H4 (cell line): Measurements from ENCODE around the gene NUP93. TPM values are rescaled to one million over a fixed set of nuclear protein-coding genes. Genes with fewer than 3 reads are reported as not detected.
"Not testable (repeated sequence)": the region's sequence is repeated elsewhere in the genome, so short reads cannot be mapped to it uniquely, and the experiment has no call there.

ENCODE experiments used
- DNase-seq: peaks from one replicate; pipeline ENCODE4 v3.0.0-alpha.2; 2015; ENCODE audit warnings: low spot score
- total RNA-seq: library from RNA; depleted of rRNA; stranded (reverse); fragments of >200 nt; shearing (Covaris generic); gene quantifications from 2 replicates; pipeline ENCODE4 v1.2.3, GENCODE V29; 2014

Gene NUP93
- total RNA-seq, 1 experiment from 2014 or later, result 89.0 TPM

DNA sequence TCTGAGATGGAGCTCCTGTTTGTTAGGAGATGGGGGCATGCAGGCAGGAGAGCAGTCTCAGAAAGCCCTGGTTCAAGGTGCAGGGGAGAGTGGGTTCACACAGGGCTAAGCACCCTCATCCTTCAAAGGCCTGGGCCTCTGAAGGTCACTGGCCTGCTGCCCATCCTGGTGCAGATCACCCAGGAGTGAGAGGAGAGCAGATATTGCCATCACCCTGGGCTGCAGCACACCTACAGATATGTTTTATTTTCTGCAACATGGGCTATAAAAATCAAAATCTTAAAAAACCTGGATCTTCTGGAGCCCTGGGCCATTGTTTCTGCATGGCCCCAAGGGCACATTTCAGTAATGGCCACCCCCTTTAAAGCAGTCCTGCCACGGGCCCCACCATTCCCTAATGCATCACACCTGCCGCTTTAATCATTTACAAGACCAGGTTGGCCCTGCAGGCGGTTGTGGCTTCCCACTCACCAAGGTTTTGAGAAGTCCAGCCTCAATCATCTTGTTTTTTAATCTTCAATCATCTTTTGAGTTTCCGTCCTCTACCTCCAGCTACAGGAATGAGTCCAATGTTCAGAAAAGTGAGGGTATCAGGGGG lies 20.4 kb upstream of the NUP93 start:
- DNase-seq, result no peak

DNA sequence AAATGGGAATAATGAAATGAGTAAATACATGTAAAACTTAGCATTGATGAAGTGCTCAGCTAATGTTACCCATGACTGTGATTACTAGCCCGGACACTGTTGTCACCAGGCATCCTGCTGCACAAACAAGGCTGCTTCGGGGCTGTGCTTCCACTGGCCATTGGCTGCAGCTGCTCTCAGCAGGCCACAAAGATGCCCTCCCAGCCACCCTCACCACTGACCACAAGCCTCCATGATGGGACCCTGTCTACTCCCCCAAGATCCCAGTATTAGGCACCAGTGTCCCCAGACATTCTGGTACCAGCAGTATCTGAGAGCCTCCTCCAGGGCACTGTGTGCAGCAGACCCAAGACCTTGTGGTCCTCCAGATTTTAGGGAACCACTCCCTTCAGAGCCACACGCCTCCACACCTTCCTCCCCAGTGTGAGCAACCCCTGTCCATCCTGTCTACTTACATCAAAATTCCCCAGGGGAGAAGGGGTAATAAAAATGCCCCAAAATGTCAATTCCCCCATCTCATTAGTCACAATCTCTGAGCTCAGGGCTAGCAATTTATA lies 19.7 kb upstream of the NUP93 start:
- no peak for DNase-seq

DNA sequence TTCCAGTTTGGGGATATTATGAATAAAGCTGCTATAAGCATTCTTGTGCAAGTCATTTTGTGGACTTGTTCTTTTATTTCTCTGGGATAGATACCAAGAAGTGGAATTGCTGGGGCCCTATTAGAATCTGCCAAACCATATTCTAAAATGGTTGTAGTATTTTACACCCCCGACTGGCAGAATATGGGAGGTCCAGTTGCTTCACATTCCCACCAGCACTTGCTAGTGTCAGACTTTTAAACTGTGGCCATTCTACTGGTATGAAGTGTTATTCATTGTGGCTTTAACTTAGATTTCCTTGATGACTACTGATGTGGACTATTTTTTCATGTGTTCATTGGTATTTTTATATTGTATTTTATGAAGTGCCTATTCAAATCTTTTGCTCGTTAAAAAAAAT lies 18.1 kb upstream of the NUP93 start:
- DNase-seq, result no peak

DNA sequence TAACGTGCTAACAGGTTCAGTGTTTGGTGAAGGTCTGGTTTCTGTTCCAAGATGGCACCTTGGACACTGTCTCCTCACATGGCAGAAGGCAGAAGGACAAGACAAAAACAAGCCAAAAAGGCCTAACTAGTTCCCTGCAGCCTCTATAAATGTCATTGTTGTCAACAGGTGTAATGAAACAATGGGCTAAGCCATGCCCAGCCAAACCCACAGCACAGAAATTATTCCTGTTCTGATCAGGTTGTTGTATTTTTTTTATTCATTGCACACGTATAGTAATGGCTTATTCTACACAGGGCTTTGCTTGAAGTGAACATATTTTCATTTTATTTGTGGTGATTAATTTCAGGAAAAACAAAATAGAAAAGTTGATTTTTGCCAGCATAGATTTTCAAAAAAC lies 16.1 kb upstream of the NUP93 start:
- DNase-seq, result no peak

DNA sequence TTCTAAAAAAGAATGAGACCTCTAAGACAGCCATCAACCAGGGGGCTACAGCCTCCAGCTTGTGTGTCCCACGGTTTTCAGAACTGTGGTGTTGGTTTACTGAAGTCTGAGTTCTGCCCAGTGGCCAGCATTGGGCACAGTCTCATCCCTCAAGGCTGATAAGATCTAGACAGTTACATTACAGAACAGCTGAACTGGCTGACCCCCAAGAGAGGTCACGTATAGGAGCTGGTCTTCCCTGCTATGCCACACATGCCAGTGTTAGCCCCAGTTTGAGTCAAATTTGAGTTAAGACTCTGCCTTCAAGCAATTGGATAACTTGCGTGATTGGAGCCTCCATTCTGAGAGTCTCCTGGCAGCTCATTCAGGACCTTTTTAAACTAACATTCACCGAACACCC lies 14.8 kb upstream of the NUP93 start:
- DNase-seq, result no peak

DNA sequence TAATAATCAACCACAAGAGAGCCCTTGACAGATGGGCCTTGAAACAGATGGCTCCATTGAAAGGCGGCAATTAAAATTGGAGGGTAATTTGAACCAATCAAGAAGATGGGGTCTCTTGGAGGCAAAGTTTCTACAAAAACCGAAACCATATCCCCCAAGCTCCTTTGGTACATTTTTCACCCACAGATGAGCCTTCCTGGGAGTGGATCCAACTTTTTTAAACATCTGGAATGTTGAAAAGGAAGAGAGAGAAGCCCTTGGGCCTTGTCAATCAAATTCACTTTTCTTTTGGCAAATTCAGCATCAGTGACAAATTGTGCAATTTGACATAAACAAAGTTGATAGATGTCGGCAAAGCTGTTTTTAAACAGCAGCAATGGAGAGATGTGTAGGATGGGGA lies 13.2 kb upstream of the NUP93 start:
- no peak for DNase-seq

DNA sequence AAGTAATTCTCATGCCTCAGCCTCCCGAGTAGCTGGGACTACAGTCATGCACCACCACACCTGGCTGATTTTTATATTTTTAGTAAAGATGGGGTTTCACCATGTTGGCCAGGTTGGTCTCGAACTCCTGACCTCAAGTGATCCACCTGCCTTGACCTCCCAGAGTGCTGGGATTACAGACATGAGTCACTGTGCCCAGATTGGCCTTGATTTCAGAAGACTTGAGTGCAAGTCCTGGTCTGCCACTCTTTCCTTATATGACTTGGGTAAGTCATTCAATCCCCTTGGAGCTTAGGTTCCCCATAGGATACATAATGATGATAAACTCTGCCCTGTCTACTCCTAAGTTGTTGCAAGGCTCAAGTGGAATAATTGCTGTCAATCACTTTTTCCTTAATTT lies 12.4 kb upstream of the NUP93 start:
- DNase-seq, result not testable (repeated sequence)

DNA sequence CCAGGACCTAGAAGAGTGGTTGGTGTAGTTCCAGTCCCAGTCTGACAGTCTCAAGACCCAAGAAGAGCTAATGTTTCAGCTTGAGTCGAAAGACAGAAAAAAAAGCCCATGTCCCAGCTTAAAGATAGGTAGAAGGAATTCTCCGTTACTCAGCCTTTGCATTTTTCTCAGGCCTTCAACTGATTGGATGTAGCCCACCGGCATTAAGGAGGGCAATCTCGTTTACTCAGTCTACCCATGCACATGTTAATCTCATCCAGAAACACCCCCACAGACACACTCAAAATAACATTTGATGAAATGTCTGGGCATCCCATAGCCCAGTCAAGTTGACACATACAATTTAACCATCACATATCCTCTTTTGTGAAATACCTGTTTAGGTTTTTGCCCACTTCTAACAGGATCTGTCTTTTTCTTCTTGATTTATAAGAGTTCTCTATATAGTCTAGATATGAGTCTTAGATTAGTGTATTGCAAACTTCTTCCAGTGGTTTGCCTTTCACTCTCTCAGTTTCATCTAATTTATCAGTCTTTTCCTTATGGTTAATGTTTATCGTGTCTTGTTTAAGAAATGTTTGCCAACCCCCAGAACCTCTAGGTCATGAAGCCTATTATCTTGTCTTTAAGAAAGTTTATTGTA lies 7.6 kb upstream of the NUP93 start:
- DNase-seq, result no peak

DNA sequence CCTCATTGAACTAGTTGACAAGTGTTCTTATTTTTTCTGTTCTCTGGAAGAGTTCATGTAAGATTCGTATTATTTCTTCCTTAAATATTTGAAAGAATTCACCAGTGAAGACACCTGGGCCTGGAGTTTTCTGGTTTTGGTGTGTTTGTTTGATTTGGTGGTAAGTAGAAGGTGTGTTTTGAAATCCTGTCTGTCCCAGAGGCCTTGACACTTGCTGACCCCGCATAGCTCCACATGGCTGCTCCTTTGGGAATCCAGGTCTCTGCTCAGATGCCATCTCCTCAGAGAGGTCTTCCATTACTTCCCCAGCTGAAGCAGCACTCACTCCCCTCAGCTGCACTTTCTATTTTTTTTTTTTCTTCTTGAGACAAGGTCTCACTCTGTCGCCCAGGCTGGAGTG lies 5.7 kb upstream of the NUP93 start:
- no peak for DNase-seq

DNA sequence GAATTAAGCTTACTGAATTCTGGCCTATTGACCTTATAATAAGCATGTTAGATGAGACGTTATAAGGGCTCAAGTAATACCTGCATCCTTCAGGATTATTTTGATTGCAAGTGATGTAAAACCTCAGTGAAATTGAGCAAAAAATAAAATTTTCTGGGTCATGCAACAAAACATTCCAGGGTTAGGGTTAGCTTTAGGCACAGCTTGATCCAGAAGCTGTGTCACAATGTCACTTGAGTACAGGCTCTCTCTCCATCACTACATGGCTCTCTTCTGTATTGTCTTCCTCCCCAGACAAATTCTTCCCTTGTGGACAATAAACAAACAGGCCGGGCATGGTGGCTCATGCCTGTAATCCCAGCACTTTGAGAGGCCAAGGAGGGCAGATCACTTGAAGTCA lies 3.6 kb upstream of the NUP93 start:
- DNase-seq, result no peak

DNA sequence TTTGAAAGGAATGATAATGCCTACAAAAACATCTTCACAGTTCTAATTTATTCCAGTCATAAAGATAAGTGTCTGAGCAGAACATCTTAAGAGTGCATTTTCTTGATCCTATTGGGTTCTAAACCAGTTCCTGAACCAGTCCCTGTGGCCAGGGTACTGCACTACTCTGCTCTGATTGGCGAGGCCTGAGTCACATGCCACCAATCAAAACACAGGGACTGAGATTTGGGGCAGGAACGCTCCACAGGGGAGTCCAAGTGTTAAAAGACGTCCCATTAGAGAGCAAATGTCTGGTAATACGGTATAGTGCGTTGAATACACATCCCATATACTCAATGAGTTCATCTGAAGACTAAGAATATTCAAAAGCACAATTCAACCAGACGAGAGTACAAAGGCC lies 3.0 kb upstream of the NUP93 start:
- no peak for DNase-seq

DNA sequence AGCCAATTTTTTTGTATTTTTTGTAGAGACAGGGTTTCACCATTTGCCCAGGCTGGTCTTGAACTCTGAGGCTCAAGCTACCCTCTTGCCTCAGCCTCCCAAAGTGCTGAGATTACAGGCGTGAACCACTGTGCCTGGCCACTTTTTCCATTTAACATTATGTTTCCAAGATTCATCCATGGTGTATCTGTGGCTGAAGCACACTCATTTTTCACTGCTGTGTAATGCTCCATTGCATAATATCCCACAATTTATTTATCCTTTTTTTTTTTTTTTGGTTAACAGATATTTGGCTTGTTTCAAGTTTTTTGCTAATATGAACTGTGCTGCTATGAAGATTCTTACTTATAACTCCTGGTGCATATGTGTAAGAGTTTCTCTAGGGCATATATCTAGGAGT lies 1.9 kb upstream of the NUP93 start:
- DNase-seq, result no peak

DNA sequence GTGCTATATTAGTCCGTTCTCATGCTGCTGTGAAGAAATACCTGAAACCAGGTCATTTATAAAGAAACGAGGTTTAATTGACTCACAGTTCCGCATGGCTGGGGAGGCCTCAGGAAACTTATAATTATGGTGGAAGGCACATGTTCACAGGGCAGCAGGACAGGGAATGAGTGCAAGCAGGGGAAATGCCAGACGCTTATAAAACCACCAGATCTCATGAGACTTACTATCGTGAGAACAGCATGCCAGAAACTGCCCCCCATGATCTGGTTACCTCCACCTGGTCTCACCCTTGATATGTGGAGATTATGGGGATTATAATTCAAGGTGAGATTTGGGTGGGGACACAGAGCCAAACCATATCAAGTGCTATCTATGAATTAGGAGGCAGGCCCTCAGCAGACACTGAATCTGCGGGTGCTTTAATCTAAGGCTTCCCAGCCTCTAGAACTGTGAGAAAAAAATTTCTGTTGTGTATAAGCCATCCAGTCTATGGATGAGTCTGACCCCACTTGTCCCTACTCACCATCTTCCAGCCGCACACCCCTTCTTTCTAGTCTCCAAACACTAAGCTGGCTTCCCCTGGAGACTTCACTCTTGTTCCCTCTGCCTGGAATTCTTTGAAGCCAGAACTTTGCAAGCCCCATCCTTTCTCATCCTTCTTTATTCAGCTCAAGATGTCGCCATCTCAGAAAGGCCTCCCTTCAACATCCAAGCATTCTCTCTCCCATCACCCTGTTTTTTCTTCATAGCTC lies 772 bp upstream of the NUP93 start:
- no peak for DNase-seq

DNA sequence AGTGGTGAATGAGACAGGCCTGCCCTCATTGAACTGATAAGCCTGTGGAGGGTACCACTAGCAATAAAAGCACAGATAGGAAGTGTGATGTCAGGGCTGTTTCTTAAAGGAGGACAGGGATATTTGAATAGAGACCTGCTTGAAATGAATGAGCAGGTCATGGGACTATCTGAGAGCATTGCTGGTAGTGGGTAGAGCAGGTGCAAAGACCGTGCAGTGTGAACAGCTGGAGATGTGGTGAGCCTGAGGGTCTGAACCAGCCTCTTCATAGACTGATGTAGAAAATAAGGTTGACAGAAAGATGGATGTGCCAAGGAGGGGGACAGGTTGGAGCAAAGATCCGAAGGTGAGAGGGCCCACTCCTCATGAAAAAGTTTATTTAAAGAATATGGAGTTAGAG lies 2.4 kb downstream of the NUP93 start:
- no peak for DNase-seq

DNA sequence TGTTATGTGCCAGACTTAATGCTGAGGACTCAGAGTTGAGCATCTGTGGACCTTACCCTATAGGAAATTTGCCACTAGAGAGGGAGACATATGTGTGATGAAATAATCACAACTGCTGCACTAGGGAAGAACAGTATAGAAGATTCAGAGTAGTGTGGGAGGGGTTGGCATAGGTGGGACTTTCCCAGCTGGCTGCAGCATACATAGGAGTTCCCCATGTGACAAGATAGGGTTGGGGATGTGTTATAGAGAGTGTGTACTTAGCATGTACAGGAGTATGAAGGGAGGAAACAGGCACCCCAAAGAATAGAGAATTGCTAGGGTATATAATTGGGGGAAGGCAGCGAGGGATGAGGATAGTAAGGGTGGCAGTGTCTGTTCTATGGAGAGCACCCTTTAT lies 2.9 kb downstream of the NUP93 start:
- no peak for DNase-seq

DNA sequence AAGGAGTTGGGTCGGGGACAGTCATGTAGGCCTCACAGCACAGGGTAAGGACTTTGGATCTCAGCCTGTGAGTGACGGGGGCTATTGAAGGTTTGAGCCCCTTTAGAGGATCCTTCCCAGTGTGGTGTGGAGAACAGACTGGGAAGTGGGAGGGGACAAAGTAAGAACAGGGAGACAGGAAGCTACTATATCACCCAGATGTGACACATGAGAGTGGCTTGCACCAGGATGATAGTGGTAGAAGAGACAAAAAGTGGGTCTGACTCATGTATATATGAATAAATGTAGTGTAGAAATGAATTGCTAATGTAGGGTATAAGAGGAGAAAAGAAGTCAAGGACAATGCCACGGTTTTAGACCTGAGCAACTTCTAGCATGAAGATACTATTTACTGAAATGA lies 4.5 kb downstream of the NUP93 start:
- DNase-seq, result no peak

DNA sequence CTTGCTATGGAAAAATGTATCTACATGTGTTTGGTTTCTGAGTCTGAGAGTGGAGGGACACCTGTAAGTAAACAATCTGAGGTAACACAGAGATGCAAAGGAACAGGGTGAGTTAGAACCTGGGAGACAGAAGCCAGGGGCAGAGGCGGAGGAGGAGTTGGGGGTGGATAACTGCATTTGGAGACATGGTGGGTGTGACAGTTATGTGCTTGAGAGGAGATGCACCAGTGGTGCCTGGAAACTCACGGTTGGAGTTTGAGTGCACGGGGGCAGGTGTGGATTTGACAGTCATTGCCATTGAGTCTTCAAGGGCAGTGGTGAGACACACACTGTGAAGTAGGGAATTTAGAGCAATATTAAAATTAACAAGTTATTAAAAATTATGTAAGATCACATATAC lies 6.5 kb downstream of the NUP93 start:
- DNase-seq, result no peak

DNA sequence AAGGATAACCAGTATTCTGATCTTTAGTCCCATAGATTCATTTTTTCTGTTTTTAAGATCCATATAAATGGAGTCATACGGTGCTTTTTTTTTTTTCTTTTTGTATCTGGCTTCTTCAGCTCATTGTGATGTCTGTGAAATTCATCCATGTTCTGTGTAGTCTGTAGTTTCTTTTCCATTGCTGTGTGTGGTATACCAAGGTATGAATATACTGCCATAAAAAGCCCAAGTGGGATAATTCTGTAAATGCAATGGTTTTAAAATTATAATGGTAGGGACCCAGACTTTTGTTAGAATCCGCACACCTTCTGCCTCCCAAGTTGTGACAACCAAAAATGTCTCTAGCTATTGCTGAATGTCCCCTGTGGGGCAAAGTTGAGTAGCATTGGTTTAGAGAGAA lies 7.6 kb downstream of the NUP93 start:
- no peak for DNase-seq

DNA sequence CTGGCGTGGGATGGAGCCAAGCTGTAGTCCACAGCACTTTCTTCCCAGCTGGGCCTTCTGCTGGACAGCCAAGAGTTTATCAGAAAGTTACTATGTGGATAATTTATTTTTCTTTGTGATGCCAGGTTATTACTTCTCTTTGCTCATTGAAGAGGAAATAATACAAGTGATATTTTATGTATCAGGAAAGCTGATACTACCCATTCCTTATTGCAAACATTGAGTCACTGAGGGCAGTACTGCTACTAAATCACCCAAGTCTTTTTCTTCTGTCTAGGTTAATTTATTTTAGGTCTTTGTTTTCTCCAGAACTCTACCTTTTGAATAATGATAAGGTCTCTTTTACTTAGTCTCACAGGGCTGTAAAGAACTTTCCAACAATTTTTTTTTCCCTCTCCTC lies 8.3 kb downstream of the NUP93 start:
- DNase-seq, result no peak

DNA sequence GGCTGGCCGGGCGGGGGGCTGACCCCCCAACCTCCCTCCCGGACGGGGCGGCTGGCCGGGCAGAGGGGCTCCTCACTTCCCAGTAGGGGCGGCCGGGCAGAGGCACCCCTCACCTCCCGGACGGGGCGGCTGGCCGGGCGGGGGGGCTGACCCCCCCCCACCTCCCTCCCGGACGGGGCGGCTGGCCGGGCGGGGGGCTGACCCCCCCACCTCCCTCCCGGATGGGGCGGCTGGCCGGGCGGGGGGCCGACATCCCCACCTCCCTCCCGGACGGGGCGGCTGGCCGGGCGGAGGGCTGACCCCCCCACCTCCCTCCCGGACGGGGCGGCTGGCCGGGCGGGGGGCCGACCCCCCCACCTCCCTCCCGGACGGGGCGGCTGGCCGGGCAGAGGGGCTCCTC lies 9.4 kb downstream of the NUP93 start:
- DNase-seq, result not testable (repeated sequence)

DNA sequence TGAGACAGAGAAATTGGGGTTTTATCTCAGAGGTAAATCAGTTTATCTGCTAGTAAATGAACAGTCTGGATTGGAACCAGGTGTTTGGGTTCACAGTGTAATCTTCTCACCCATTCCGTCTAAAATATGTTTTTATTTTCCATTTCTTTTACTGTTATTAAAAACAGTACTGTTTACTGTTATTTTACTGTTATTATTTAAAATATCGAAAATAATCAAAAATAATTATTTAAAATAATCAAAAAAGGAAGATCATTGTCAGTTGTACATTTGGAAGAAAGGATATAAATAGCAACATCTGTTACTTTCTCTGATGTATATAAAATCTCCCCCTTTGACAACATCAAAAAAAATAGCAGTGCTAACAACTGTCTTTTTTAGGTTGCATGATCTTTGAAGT lies 11.5 kb downstream of the NUP93 start:
- no peak for DNase-seq

DNA sequence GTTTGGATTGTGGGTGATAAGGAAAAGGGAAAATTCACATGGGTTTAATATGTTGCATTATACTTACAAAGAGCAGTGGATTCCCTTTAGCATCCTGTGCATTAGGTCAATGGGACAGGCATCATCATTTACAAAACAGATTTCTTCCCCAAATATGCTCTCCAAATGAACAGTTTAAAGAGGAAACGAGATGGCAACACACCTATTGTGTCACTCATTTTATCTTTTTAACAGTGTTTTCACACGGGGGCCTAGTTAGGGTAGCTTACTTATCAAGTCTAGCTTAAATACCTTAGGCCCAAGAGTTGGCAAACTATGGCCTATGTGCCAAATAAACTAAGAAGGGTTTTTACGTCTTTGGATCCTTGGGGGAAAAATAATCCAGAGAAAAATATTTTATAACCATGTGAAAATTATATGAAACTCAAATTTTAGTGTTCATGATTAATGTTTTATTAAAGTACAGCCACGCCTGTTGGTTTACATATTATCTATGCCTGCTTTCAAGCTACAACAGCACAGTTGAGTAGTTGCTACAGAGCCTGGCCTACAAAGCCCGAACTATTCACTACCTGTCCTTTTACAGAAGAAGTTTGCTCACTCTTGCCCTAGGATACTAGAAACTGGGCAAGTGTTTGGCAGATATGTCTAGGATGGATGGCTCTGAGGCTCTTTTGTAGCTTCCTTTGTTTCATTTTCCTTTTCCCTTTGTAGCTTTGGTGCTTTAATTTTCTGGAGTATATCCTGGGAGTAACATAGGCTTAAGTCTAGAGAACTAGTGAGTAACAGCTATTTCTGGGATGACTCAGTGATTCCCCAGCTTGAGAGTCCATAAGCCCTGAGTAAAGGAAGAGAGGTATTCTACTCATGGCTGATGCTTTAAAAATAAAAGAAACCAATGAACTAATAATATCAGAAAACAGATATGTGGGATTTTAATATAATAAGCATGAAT lies 12.4 kb downstream of the NUP93 start:
- DNase-seq, result peak; percentile 20
